Measurements from ENCODE around the gene CERCAM. TPM values are rescaled to one million over a fixed set of nuclear protein-coding genes. Genes with fewer than 3 reads are reported as not detected.

The CERCAM gene
- total and polyA plus RNA-seq, 2 experiments from 2014 or later: 2.7 to 7.9 TPM

DNA sequence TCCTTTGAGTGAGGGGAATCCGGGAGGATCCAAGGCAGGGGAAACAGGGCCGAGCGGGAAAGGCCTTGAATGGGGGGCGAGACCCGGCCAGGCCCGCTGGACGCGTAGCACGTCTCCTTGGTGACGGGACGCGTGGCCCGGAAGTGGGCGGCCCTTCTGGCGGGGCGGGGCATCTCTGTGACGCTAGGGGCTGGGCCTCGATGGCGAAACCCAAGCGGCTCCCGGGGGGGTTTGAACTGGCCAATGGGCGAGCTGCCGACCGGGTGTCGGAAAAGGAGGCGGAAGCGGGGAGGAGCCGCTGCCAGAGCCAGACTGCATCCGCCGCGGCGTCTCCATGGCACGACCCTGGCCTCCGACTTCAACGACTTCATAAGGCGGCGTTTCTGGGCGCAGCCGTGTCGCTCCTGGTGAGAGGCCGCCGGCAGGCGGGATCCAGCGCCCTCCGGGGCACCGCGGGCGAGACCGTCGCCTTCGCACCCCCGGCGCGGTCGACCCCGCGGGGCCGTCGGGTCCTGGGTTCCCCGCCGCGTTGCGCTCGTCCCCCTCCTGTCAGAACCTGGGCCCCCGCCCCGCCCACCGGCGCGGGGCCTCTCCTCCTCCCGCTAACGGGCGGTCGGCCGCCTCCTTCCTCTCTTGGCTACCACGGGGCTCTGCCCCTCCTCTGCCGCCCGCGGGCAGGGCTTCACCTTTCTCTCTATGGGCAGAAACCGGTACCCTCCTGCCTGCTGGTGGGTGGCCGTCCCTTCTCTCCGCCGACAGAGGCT is 35.4 kb downstream of the CERCAM start, which contains the start of gene ODF2 (continued):
- no peak for TF ChIP-seq ZNF462 (CRISPR knock-in tag; IDR thresholded peaks at IDR 0.05)
- TF ChIP-seq ZNF114 (CRISPR knock-in tag; IDR thresholded peaks at IDR 0.05): no peak
- TF ChIP-seq CREB1 (CRISPR knock-in tag; IDR thresholded peaks at IDR 0.05; ENCODE audit: low read depth): peak; percentile 88

DNA sequence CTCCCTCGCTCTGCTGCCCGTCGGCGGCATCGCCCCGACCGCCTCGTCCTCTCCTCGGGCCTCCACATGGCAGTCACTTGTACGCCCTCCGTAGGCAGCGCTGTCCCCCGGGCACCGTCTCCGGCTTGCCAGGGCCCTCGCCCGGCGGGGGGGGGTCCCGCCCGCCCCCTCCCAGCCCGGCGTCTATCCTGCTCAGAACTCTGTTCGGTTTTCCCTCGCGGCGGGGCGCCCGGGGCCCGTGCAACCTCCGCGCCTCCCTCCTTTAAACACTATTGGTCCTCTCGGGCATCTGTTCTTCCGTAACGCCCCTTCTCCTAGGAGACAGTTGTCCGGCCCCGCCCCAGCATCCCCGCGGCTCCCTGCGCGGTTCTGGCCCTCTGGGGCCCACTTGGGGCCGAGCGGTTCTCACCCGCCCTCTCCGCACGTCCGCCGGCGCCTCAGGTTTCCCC is 36.0 kb downstream of the CERCAM start:
- H3K27me3 ChIP-seq (ENCODE audit: insufficient read depth): peaks cover 32% of the 10 kb centered on the region
- H3K27ac Mint-ChIP-seq: no peak overlapping the region
- TF ChIP-seq ZNF114 (CRISPR knock-in tag; IDR thresholded peaks at IDR 0.05) (no peak), ZNF462 (CRISPR knock-in tag; IDR thresholded peaks at IDR 0.05) (no peak), ETS1 (IDR thresholded peaks at IDR 0.05) (no peak), STAT1 (IDR thresholded peaks at IDR 0.05; ENCODE audit: unreplicated experiment) (no peak), EZH2 (IDR thresholded peaks at IDR 0.05; ENCODE audit: low read depth, unreplicated experiment) (no peak), CREB1 (CRISPR knock-in tag; IDR thresholded peaks at IDR 0.05; ENCODE audit: low read depth) (no peak)

More for the DNA sequence above, 36.0 kb downstream of the CERCAM start:
- Histone ChIP-seq H3K4me1 (ENCODE audit: insufficient read depth) (peaks cover 10% of the 10 kb centered on the region; the same call in 1 of the 2 replicates), H3F3A (replicated peaks; ENCODE audit: low read depth) (peaks cover 9% of the 10 kb centered on the region; the same call in 1 of the 2 replicates), H3K27ac (ENCODE audit: low read depth) (no peak overlapping the region), H3K36me3 (ENCODE audit: insufficient read depth) (peaks cover 6% of the 10 kb centered on the region; the same call in 1 of the 2 replicates), H4K20me1 (replicated peaks; ENCODE audit: insufficient read depth) (peaks cover 16% of the 10 kb centered on the region; the same call in 1 of the 2 replicates), H3K9me2 (ENCODE audit: insufficient read depth) (no peaks in the 10 kb centered on the region), H3K4me3 (peak overlapping the region; percentile 92), H3K79me2 (replicated peaks; ENCODE audit: insufficient read depth) (no peaks in the 10 kb centered on the region), H2AFZ (peak overlapping the region; percentile 76), H3K4me2 (peak overlapping the region; percentile 94)
- Mint-ChIP-seq H3K4me3 (peak overlapping the region; percentile 81), H3K36me3 (ENCODE audit: low read depth) (peaks cover 25% of the 10 kb centered on the region), H3K27me3 (ENCODE audit: insufficient read depth, low read depth, poor library complexity) (peaks cover 38% of the 10 kb centered on the region), H3K9me3 (no peaks in the 10 kb centered on the region), H3K4me1 (peaks cover 12% of the 10 kb centered on the region)
- ATAC-seq: peak; percentile 76
- peak; percentile 89 for DNase-seq (ENCODE audit: low spot score)
